Activated naive CD8-positive, alpha-beta T cell (primary cell): ENCODE results near the gene PSMD1.

ENCODE experiments used
- H3K27ac Mint-ChIP-seq: one replicate; pipeline ENCODE4 v1.8.0; 2021; ENCODE audit warnings: mixed read lengths
- H3K27me3 Mint-ChIP-seq: one replicate; pipeline ENCODE4 v1.8.0; 2021; ENCODE audit warnings: mixed read lengths
- H3K36me3 Mint-ChIP-seq: one replicate; pipeline ENCODE4 v1.8.0; 2021; ENCODE audit warnings: mixed read lengths
- H3K4me1 Mint-ChIP-seq: one replicate; pipeline ENCODE4 v1.8.0; 2021; ENCODE audit warnings: low read depth, mixed read lengths
- H3K4me3 Mint-ChIP-seq: one replicate; pipeline ENCODE4 v1.8.0; 2021; ENCODE audit warnings: mild to moderate bottlenecking, mixed read lengths
- H3K9me3 Mint-ChIP-seq: one replicate; pipeline ENCODE4 v1.8.0; 2021; ENCODE audit warnings: low read depth, mixed read lengths

Gene PSMD1

GRCh38 chr2:231028889-231029288, 27.8 kb upstream of the PSMD1 start:
- H3K9me3 Mint-ChIP-seq = no peaks in the 10 kb centered on the region
- H3K27me3 Mint-ChIP-seq = peaks cover 2% of the 10 kb centered on the region
- no peak overlapping the region for H3K4me3 Mint-ChIP-seq
- no peaks in the 10 kb centered on the region for H3K4me1 Mint-ChIP-seq
- no peak overlapping the region for H3K27ac Mint-ChIP-seq
- no peaks in the 10 kb centered on the region for H3K36me3 Mint-ChIP-seq

DNA sequence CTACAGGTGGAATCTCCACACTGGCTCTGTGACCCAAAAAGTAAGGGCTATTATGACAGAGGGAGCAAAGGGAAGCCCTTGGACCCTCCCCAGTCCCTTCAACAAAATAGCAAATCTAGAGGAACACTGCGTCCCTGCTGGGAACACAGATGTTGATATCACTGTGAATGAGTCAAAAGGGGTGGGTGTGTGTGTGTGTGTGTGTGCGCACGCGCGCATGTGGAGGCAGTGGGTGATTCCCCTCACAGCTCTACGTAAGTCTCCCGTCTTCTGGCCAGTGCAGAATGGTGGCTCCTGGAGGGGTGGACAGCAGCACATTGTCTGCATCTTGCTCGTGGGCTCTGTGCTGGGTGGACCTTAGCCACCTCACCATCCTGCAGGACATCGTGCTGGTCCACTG, 27.1 kb upstream of the PSMD1 start:
- no peaks in the 10 kb centered on the region for H3K9me3 Mint-ChIP-seq
- H3K27me3 Mint-ChIP-seq = peaks cover 6% of the 10 kb centered on the region
- H3K36me3 Mint-ChIP-seq = no peaks in the 10 kb centered on the region
- no peak overlapping the region for H3K4me3 Mint-ChIP-seq
- no peak overlapping the region for H3K27ac Mint-ChIP-seq
- no peaks in the 10 kb centered on the region for H3K4me1 Mint-ChIP-seq

- Mint-ChIP-seq H3K27me3 (peaks cover 9% of the 10 kb centered on the region), H3K27ac (no peak overlapping the region), H3K4me3 (no peak overlapping the region)
These were observed 25.9 kb upstream of the PSMD1 start for GRCh38 chr2:231030725-231031124.

DNA sequence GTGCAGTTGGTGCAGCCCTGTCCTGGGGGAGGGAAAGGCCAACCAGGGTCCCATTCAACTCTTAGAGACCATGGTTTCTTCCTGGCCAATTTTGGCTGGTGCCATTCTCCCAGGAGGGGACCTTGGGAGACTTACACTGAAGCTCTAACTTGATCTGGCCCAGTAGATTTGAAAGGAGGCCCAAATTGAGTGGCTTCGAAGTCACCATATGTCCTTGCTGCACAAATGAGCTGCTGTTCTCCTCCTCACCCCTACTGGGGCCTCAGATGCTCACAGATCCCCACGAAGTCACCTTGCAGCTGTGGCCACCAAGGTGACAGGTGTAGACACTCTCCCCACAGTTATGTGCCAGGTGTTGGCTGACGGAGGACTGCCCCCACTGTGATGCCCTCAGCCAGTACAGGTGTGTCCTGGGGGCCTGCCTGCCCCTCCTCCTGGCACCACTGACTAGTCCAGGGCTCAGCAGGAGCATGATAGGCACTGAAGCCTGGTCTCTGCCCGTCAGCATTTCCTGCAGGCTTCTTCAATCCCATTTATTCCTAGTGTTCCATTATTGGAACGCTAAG, 24.0 kb upstream of the PSMD1 start:
- Mint-ChIP-seq H3K27ac (no peak overlapping the region), H3K27me3 (peaks cover 17% of the 10 kb centered on the region), H3K9me3 (no peaks in the 10 kb centered on the region), H3K4me3 (no peak overlapping the region), H3K36me3 (no peaks in the 10 kb centered on the region), H3K4me1 (peaks cover 3% of the 10 kb centered on the region)

More at GRCh38 chr2:231030725-231031124, 25.9 kb upstream of the PSMD1 start:
- H3K36me3 Mint-ChIP-seq = no peaks in the 10 kb centered on the region
- H3K4me1 Mint-ChIP-seq = no peaks in the 10 kb centered on the region
- H3K9me3 Mint-ChIP-seq = no peaks in the 10 kb centered on the region

- Mint-ChIP-seq H3K4me1 (peaks cover 4% of the 10 kb centered on the region), H3K27ac (no peak overlapping the region), H3K4me3 (no peak overlapping the region), H3K27me3 (peaks cover 18% of the 10 kb centered on the region), H3K9me3 (no peaks in the 10 kb centered on the region), H3K36me3 (no peaks in the 10 kb centered on the region)
These were observed 23.2 kb upstream of the PSMD1 start for GRCh38 chr2:231033147-231034132.

GRCh38 chr2:231034291-231034882, 22.3 kb upstream of the PSMD1 start:
- Mint-ChIP-seq H3K4me3 (no peak overlapping the region), H3K27ac (no peak overlapping the region), H3K9me3 (no peaks in the 10 kb centered on the region), H3K36me3 (no peaks in the 10 kb centered on the region), H3K4me1 (peaks cover 5% of the 10 kb centered on the region), H3K27me3 (peaks cover 25% of the 10 kb centered on the region)

GRCh38 chr2:231036131-231036530, 20.5 kb upstream of the PSMD1 start:
- H3K27ac Mint-ChIP-seq = no peak overlapping the region
- H3K27me3 Mint-ChIP-seq = peaks cover 33% of the 10 kb centered on the region
- H3K4me1 Mint-ChIP-seq = peaks cover 5% of the 10 kb centered on the region
- H3K9me3 Mint-ChIP-seq = no peaks in the 10 kb centered on the region
- no peaks in the 10 kb centered on the region for H3K36me3 Mint-ChIP-seq
- peak overlapping the region; percentile 65 for H3K4me3 Mint-ChIP-seq

GRCh38 chr2:231036578-231037106, 20.0 kb upstream of the PSMD1 start:
- no peak overlapping the region for H3K27ac Mint-ChIP-seq
- peak overlapping the region; percentile 65 for H3K4me3 Mint-ChIP-seq
- no peaks in the 10 kb centered on the region for H3K36me3 Mint-ChIP-seq
- H3K9me3 Mint-ChIP-seq = no peaks in the 10 kb centered on the region
- H3K27me3 Mint-ChIP-seq = peaks cover 37% of the 10 kb centered on the region
- H3K4me1 Mint-ChIP-seq = peaks cover 5% of the 10 kb centered on the region

DNA sequence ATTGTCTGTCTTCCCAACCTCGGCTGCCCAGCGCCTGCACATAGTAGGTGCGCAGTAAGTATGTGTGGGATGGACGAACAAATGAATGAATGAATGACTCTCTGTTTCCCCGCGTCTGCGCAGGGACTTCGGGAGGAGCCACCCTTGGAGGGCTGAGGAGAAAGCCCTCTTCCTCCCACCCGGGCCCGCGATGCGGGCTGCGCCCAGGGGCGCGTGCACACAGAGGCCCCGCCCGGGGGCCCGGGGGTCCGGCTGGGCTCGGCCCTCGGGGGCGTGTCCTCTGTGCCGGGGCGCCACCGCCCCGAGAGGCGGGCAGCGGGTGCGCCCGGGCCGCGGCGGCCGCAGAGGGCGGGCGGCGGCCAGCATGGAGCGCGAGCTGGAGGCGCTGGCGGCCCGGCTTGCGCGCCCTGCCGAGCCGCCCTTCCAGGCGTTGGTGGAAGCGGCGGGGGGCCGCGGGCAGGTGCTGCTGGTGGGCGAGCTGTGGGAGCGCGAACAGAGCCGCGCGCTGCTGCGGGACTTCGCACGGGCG, 19.4 kb upstream of the PSMD1 start, which contains the start of gene C2orf72:
TSS of gene C2orf72 (plus strand) at position 322 of the 529 bp plus-strand sequence. CDS start at position 365, 43 bp downstream.
- no peak within 1 kb of the TSS for H3K27ac Mint-ChIP-seq
- H3K4me3 Mint-ChIP-seq = peak within 1 kb of the TSS; percentile 66
- no peaks in the 10 kb centered on the region for H3K9me3 Mint-ChIP-seq
- H3K27me3 Mint-ChIP-seq = peaks cover 38% of the 10 kb centered on the region
- H3K4me1 Mint-ChIP-seq = peaks cover 5% of the 10 kb centered on the region
- H3K36me3 Mint-ChIP-seq = no peaks in the 10 kb centered on the region

DNA sequence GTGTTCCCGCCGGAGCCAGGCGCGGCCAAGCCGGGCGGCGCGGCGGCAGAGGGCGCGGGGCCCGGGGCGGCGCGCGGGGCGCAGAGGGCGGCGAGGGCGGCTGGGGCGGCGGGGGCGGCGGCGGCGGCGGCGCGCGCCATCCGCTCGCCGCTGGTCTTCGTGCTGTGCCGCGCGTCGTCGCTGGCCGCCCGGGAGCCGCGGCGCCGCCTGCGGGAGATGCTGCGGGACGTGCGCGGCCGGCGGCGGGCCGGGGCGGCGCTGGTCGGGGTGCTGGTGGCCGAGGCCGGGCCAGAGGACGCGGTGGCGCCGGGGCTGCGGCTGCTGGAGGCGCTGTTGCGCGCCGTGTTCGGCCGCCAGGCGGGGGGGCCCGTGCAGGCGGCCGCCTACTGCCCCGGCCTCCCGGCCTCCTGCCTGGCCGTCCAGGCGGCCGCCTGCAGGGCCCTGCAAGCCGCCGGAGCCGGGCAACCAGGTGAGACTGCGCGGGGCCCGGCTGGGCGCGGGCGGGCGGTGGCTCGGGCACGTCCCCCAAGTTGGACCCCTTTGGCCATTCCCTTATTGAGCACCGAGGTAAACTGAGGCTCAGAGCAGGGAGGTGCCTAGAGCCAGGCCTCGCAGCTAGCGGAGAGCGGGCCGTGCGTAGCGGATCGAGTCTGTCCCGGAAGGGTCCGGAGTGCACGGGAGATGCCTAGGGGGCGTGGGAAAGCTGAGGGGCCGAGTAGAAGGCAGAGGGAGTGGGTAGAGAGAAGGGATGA, 18.8 kb upstream of the PSMD1 start:
- Mint-ChIP-seq H3K27me3 (peaks cover 38% of the 10 kb centered on the region), H3K27ac (no peak overlapping the region), H3K4me3 (peak overlapping the region; percentile 66), H3K36me3 (no peaks in the 10 kb centered on the region), H3K4me1 (peaks cover 5% of the 10 kb centered on the region), H3K9me3 (no peaks in the 10 kb centered on the region)

GRCh38 chr2:231038483-231039293, 18.0 kb upstream of the PSMD1 start:
- Mint-ChIP-seq H3K4me1 (peaks cover 5% of the 10 kb centered on the region), H3K27ac (no peak overlapping the region), H3K27me3 (peaks cover 41% of the 10 kb centered on the region), H3K9me3 (no peaks in the 10 kb centered on the region), H3K4me3 (peak overlapping the region; percentile 66), H3K36me3 (no peaks in the 10 kb centered on the region)

- peaks cover 5% of the 10 kb centered on the region for H3K4me1 Mint-ChIP-seq
- no peaks in the 10 kb centered on the region for H3K36me3 Mint-ChIP-seq
- H3K4me3 Mint-ChIP-seq = no peak overlapping the region
- no peaks in the 10 kb centered on the region for H3K9me3 Mint-ChIP-seq
- no peak overlapping the region for H3K27ac Mint-ChIP-seq
- H3K27me3 Mint-ChIP-seq = peaks cover 38% of the 10 kb centered on the region
These were observed 17.4 kb upstream of the PSMD1 start for GRCh38 chr2:231039294-231039664.

- H3K4me1 Mint-ChIP-seq = peaks cover 5% of the 10 kb centered on the region
- no peaks in the 10 kb centered on the region for H3K9me3 Mint-ChIP-seq
- H3K4me3 Mint-ChIP-seq = no peak overlapping the region
- peaks cover 36% of the 10 kb centered on the region for H3K27me3 Mint-ChIP-seq
- H3K36me3 Mint-ChIP-seq = no peaks in the 10 kb centered on the region
- no peak overlapping the region for H3K27ac Mint-ChIP-seq
These were observed 16.8 kb upstream of the PSMD1 start for GRCh38 chr2:231039821-231040364.
